HCEC 1CT (cell line): ENCODE results near the gene HMGXB4.

Experiments
- DNase-seq: peaks from one replicate; pipeline ENCODE4 v3.0.0-alpha.2; 2017

The HMGXB4 gene

GRCh38 chr22:35328472-35328885 lies 71.2 kb downstream of the HMGXB4 start:
- DNase-seq: no peak

DNA sequence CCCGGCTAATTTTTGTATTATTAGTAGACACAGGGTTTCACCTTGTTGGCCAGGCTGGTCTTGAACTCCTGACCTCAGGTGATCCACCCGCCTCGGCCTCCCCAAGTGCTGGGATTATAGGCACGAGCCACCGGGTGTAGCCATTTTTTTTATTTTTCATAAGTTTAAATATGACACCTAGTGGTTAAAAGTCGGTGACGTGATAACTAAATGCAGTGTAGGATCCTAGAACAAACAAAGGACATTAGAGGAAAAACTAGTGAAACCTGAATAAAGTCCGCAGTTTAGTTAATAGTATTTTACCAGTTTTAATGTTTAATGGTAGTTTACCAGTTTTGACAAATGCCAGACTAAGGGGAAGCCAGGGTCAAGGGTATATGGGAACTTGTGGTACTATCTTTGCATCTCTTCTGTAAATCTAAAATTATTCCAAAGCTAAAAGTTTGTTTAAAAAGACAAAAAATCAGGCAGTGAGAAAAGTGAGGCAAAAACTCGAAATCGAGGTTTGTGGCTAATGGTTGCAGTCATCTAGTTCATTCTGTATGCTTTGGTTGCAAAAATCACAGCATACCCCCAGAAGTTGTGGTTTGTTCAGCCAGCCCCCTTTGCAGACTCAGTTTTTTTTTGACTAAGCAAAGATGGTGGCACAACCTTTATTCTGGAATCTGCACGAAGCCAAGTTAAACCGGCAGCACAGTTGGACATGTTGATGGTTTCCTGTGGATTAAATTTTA lies 72.0 kb downstream of the HMGXB4 start:
- DNase-seq: no peak

DNA sequence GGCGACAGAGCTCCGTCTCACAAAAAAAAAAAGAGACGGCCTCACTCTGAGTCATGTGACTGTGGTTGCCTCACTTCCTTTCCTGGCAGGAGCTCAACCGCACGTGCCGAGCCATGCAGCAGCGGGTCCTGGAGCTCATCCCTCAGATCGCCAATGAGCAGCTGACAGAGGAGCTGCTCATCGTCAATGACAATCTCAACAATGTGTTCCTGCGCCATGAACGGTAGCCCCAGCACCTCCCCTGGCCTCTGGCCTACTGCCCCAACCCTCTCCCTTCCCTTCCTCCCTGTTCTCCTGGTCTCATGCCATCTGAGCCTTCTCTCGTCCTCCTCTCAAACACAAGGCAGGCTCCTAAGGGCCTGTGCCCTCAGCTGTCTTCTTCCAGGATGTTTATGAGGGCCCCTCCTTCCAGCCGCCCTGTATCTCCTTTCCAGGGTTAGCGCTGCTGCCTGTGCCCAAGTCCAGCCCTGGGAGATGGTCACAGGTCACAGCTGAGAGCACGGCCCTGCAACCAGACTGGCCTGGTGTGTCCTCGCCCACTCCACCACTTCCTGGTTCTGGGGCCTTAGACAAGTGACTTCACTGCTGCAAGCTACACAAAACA lies 73.1 kb downstream of the HMGXB4 start:
- DNase-seq: peak; percentile 77

- DNase-seq: no peak
Observed at GRCh38 chr22:35332278-35332677, 75.0 kb downstream of the HMGXB4 start.

- DNase-seq: no peak
Observed at GRCh38 chr22:35333220-35333619, 75.9 kb downstream of the HMGXB4 start.

GRCh38 chr22:35334004-35334403 lies 76.7 kb downstream of the HMGXB4 start:
- DNase-seq: no peak

- DNase-seq: no peak
Observed at GRCh38 chr22:35335468-35335867, 78.2 kb downstream of the HMGXB4 start.

GRCh38 chr22:35335936-35336781 lies 78.9 kb downstream of the HMGXB4 start:
- no peak for DNase-seq

GRCh38 chr22:35337932-35338331 lies 80.6 kb downstream of the HMGXB4 start:
- DNase-seq: no peak

DNA sequence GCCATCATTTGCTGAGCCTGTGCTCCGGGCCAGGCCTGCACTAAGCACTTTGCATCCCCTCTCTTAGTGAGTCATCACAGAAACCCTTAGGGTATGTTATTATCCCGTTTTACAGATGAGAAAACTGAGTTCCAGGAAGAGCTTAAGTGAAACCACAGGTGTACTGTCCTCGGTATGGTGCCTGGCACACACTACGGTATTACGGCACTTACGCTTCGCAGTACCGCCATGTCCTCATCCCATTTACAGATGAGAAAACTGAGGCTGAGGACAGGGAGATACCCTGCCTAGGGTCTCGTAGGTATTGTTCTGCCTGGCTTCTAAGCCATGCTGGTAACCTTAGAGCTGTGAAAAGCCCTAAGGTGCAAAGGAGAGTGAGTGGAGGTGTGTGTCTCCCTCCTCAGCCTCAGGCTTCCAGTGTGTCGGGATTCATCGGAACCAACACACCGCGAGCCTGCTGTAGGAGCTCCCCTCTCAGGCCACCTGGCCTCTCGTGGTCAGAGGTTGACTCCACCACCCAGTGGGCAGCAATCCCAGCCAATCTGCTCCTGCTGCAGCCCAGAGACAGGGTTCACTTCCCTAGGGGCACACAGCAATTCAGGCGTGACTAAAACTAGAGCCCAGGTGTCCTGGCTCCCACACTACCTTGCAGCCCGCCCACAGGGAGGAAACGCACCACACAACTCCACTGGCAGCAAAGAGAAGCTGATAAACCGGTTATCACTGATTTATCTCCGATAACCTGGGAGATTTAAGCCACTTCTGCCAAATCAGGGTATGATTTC lies 84.0 kb downstream of the HMGXB4 start:
- no peak for DNase-seq

- DNase-seq: no peak
Observed at GRCh38 chr22:35342390-35342789, 85.1 kb downstream of the HMGXB4 start.

DNA sequence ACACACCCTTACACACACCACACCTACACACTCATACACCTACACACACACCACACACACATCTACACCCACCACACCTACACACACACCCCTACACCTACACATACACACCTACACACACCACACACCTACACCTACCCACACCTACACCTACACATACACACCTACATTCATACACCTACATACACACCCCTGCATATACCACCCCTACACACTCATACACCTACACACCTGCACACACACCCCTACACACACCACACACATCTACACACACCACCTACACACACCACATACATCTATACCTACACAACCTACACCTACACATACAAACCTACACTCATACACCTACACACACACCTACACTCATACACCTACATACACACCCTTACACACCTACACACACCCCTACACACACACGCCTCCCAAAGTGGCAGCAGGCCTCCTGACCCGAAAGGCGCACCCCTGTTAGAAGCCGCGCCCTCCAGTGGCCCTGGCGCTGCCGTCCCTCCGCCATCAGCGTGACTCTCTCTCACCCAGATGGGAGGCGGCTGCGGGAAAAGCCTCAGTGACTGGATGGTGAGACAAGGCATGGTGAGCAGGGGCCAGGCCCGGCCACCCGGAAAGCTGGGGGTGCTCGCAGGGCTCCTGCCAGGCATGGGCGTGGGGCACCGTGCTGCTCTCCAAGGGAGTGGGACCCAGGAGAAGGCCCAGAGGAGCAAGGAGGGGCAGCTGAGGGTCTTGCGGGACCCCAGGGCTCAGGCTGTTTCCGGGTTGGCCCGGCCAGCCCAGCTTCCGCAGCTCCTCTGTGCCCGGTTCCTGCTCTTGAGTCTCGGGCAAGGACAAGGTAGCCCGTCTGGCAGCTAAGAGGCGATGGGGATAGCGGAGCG lies 86.6 kb downstream of the HMGXB4 start:
- DNase-seq: no peak

DNA sequence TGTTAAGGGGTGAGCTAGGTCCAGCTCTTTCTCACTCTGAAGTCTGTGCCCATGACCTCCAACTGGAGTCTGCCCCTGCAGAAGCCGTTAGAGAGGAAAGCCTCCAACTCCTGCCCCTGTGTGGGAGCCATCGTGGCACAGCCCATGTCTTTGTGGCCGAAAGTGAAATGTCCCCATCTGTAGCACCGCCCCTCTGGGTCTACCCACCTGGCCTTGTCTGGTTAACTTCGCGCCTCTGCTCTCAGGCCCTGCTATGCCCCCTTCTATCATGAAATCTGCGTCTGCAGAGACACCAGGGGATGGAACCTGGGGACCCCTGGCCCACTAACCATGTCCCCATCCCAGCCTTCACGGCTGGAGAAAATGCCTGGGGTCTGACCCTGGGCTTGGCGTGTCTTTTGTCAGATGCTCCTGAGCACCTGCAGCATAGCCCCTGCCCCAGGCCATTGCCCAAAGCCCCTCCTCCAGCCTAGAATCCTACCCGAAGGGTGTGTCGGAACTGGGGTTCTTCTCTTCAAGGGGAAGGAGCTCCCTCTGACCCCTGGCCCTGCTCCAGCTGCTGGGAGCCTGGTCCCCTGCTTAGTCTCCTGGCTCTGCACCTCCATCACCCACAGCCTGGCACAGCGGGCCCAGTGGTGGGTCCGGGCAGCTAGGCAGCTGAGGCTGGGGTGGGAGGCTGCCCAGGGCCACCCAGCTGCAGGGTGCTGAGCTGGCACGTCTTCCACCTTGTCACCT lies 87.8 kb downstream of the HMGXB4 start:
- no peak for DNase-seq
